Endothelial cell of umbilical vein (primary cell): ENCODE data around the gene NDUFA11. TPM values are rescaled to one million over a fixed set of nuclear protein-coding genes. Genes with fewer than 3 reads are reported as not detected.

Experiments
- BruUV-seq: library from RNA; stranded (reverse); fragments of 400-500 nt; replicated peaks from 2 replicates; lab custom pipeline; 2021; lab: Mats Ljungman, UMichigan
- CTCF ChIA-PET: fragments of 300-600, 350-600 bp; sonication (Branson Sonifier 250); formaldehyde crosslinking; loops from one replicate; lab custom pipeline; 2021; ENCODE audit warnings: antibody characterized with exemption, inconsistent platforms; lab: Charles Lee
- POLR2A ChIA-PET: fragments of 300-600, 350-600 bp; sonication (Branson Sonifier 250); formaldehyde crosslinking; loops from one replicate; lab custom pipeline; 2021; ENCODE audit warnings: antibody characterized with exemption, inconsistent platforms; lab: Charles Lee
- DNase-seq: peaks from one replicate; pipeline ENCODE4 v3.0.0-alpha.2; 2011; ENCODE audit warnings: low read depth, low spot score
- FAIRE-seq: peaks from 2 replicates; lab custom pipeline; 2011; peaks lifted over from hg19 to GRCh38; lab: Jason Lieb, UNC
- H2AFZ ChIP-seq: 2 replicates; pipeline ENCODE4 v1.6.0; 2012; ENCODE audit warnings: low read depth, low read length, control low read depth, inconsistent platforms
- H3K27ac ChIP-seq: 2 replicates; pipeline ENCODE4 v1.5.1; 2011; ENCODE audit warnings: low read depth, mild to moderate bottlenecking, control low read depth, low read length, moderate library complexity; ENCODE audit not compliant: insufficient read depth
- H3K27me3 ChIP-seq, 2 experiments: 2 replicates each; pipeline versions ENCODE4 v1.6.0 to v1.6.1; 2011; ENCODE audit warnings: low read length in 2 of 2, mixed read lengths in 1 of 2; ENCODE audit not compliant: control insufficient read depth in 2 of 2, insufficient read depth in 2 of 2
- H3K36me3 ChIP-seq, 2 experiments: 2 replicates in 1 of 2; 3 replicates in 1 of 2; pipeline ENCODE4 v1.5.1; 2011; ENCODE audit warnings: low read length in 2 of 2, mild to moderate bottlenecking in 1 of 2, moderate library complexity in 1 of 2; ENCODE audit not compliant: control insufficient read depth in 2 of 2, insufficient read depth in 2 of 2; ENCODE audit errors: extremely low read depth in 1 of 2
- H3K4me1 ChIP-seq: 3 replicates; pipeline ENCODE4 v1.5.1; 2011; ENCODE audit warnings: mild to moderate bottlenecking, low read length; ENCODE audit not compliant: control insufficient read depth, insufficient read depth; ENCODE audit errors: extremely low read depth
- H3K4me2 ChIP-seq: 2 replicates; pipeline ENCODE4 v1.6.1; 2011; ENCODE audit warnings: low read length, control low read depth, mixed read lengths; ENCODE audit not compliant: insufficient read depth
- H3K4me3 ChIP-seq, 3 experiments: fragments of 200-600 bp in 1 of 3; sonication (generic), shearing (Covaris generic) in 1 of 3; replicated peaks in 1 of 3; 2 replicates each; pipeline ENCODE4 v1.5.1; 2011 to 2016; ENCODE audit warnings: control low read depth in 3 of 3, low read length in 3 of 3, mild to moderate bottlenecking in 2 of 3, inconsistent platforms in 1 of 3, low read depth in 1 of 3, moderate library complexity in 1 of 3; ENCODE audit not compliant: insufficient read depth in 1 of 3
- H3K79me2 ChIP-seq: 2 replicates; pipeline ENCODE4 v1.6.0; 2012; ENCODE audit warnings: low read length, inconsistent platforms; ENCODE audit not compliant: control insufficient read depth, insufficient read depth
- H3K9ac ChIP-seq: replicated peaks from 2 replicates; pipeline ENCODE3; 2011; ENCODE audit warnings: low read length, control low read depth; ENCODE audit not compliant: insufficient read depth; ENCODE audit errors: extremely low read depth
- H3K9me1 ChIP-seq: replicated peaks from 3 replicates; pipeline ENCODE4 v1.6.0; 2011; ENCODE audit warnings: mild to moderate bottlenecking, low read length; ENCODE audit not compliant: control insufficient read depth, insufficient read depth; ENCODE audit errors: extremely low read depth
- H3K9me3 ChIP-seq: replicated peaks from 2 replicates; pipeline ENCODE4 v1.5.1; 2012; ENCODE audit warnings: low read length, inconsistent platforms; ENCODE audit not compliant: control insufficient read depth, insufficient read depth
- H4K20me1 ChIP-seq: replicated peaks from 2 replicates; pipeline ENCODE3; 2011; ENCODE audit warnings: mild to moderate bottlenecking, low read length; ENCODE audit not compliant: control insufficient read depth, insufficient read depth; ENCODE audit errors: extremely low read depth
- EZH2 ChIP-seq: IDR thresholded peaks from 2 replicates; pipeline ENCODE4 v1.6.1; 2012; ENCODE audit warnings: borderline replicate concordance, low read depth, mild to moderate bottlenecking, moderate library complexity, low read length, inconsistent platforms; ENCODE audit not compliant: severe bottlenecking
- FOS ChIP-seq: IDR thresholded peaks from 2 replicates; pipeline ENCODE4 v1.6.1; 2011; ENCODE audit warnings: mild to moderate bottlenecking, low read length, moderate library complexity, borderline replicate concordance; ENCODE audit not compliant: insufficient read depth
- GATA2 ChIP-seq: IDR thresholded peaks from 2 replicates; pipeline ENCODE4 v1.7.0; 2011; ENCODE audit warnings: low read depth, mild to moderate bottlenecking, moderate library complexity, mixed read lengths, low read length; ENCODE audit not compliant: insufficient read length, insufficient read depth
- JUN ChIP-seq: IDR thresholded peaks from 2 replicates; pipeline ENCODE4 v1.6.1; 2011; ENCODE audit warnings: borderline replicate concordance, low read depth; ENCODE audit not compliant: insufficient read length, insufficient read depth
- MYC ChIP-seq: IDR thresholded peaks from one replicate; pipeline ENCODE4 v1.6.1; 2011; ENCODE audit warnings: mild to moderate bottlenecking, low read depth, low read length
- POLR2A ChIP-seq: IDR thresholded peaks from 2 replicates; pipeline ENCODE4 v1.6.1; 2012; ENCODE audit warnings: low read depth, mild to moderate bottlenecking, control low read depth, low read length
- POLR2AphosphoS5 ChIP-seq: IDR thresholded peaks from 2 replicates; pipeline ENCODE4 v1.6.1; 2012; ENCODE audit warnings: low read depth, mild to moderate bottlenecking, control low read depth, low read length, moderate library complexity; ENCODE audit not compliant: insufficient read depth
- dilution Hi-C: fragments of 300-500 bp; cut with MboI; formaldehyde crosslinking; loops from one replicate; pipeline ENCODE4 v1.15.0; 2019; ENCODE audit warnings: low sequenced_read_pairs; ENCODE audit not compliant: extremely low pct_ligation_motif_present
- intact Hi-C: fragments of 100-400 bp; cut with micrococcal nuclease; formaldehyde crosslinking; loops from one replicate; pipeline ENCODE4 v1.10.0; 2022
- polyA plus RNA-seq, 4 experiments: library from polyadenylated mRNA; depleted of rRNA in 3 of 4; stranded (reverse) in 3 of 4; unstranded in 1 of 4; fragments of >200 nt; gene quantifications; 2 replicates each; pipeline versions ENCODE4 v1.2.1 to v1.2.3, GENCODE V29; 2011 to 2012; ENCODE audit warnings: missing spikeins in 1 of 4
- total RNA-seq: library from RNA; stranded (reverse); gene quantifications from 2 replicates; pipeline ENCODE4 v1.2.3, GENCODE V29; 2021
- TF ChIP-seq, protein P1 (sequence below): IDR thresholded peaks from 2 replicates; pipeline ENCODE4 v1.6.1; 2011; ENCODE audit not compliant: insufficient read depth, insufficient read length
- TF ChIP-seq, protein P2 (sequence below), 2 donors: IDR thresholded peaks; 1 replicate in 1 of 2; 2 replicates in 1 of 2; pipeline ENCODE4 v1.5.1; 2011; ENCODE audit warnings: low read length in 2 of 2, mild to moderate bottlenecking in 2 of 2, moderate library complexity in 2 of 2, control low read depth in 1 of 2, inconsistent platforms in 1 of 2, low read depth in 1 of 2; ENCODE audit not compliant: insufficient read depth in 1 of 2; ENCODE audit errors: extremely low read depth in 1 of 2

Gene NDUFA11
- total and polyA plus RNA-seq, 2 donors (not counting 3 experiments of a cell fraction or from before 2014, with no cell fraction given): 281 to 876 TPM

DNA sequence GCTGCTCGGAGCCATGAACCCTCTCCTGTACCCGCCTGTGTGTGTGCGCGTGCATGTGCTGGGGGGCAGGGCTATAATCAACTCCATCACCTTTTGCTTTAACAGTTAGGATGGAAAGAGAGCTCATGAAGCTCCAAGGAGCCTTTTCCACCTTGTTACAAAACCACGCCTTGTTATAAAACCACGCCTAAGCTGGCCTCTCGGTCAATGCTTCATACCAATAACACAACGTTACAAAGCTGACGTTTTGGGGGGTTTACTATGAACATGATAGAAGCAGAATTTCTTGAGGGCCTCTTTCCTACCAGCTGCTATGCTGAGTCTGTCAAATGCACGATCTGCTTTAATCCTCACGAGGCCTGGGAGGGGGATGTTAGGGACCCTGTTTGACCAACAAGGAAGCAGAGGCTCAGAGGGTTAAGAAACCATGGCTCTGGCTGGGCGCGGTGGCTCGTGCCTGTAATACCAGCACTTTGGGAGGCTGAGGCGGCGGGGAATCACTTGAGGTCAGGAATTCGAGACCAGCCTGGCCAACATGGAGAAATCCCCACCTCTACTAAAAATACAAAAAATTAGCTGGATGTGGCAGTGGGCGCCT is 22.3 kb upstream of the NDUFA11 start:
- Histone ChIP-seq H3K36me3 (peaks cover 9 to 67% of the 10 kb centered on the region in 2 experiments), H3K4me2 (no peak overlapping the region), H2AFZ (no peak overlapping the region), H3K4me3 (no peak overlapping the region), H3K4me1 (no peaks in the 10 kb centered on the region), H4K20me1 (no peaks in the 10 kb centered on the region), H3K27me3 (no peaks in the 10 kb centered on the region), H3K9me3 (no peaks in the 10 kb centered on the region), H3K9me1 (no peaks in the 10 kb centered on the region), H3K9ac (no peak overlapping the region), H3K79me2 (no peaks in the 10 kb centered on the region), H3K27ac (no peak overlapping the region)
- BruUV-seq: no TSS peak
- intact Hi-C loops (no loop called here), dilution Hi-C loops (no loop called here)
- POLR2A ChIA-PET: no interaction called here
- CTCF ChIA-PET: no interaction called here
- TF ChIP-seq EZH2: no peak
- TF ChIP-seq, protein P1, sequence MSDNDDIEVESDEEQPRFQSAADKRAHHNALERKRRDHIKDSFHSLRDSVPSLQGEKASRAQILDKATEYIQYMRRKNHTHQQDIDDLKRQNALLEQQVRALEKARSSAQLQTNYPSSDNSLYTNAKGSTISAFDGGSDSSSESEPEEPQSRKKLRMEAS: no peak
- TF ChIP-seq, protein P2, sequence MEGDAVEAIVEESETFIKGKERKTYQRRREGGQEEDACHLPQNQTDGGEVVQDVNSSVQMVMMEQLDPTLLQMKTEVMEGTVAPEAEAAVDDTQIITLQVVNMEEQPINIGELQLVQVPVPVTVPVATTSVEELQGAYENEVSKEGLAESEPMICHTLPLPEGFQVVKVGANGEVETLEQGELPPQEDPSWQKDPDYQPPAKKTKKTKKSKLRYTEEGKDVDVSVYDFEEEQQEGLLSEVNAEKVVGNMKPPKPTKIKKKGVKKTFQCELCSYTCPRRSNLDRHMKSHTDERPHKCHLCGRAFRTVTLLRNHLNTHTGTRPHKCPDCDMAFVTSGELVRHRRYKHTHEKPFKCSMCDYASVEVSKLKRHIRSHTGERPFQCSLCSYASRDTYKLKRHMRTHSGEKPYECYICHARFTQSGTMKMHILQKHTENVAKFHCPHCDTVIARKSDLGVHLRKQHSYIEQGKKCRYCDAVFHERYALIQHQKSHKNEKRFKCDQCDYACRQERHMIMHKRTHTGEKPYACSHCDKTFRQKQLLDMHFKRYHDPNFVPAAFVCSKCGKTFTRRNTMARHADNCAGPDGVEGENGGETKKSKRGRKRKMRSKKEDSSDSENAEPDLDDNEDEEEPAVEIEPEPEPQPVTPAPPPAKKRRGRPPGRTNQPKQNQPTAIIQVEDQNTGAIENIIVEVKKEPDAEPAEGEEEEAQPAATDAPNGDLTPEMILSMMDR (IDR thresholded peaks at IDR 0.05; ENCODE audit: extremely low read depth in 1 of 2, insufficient read depth in 1 of 2, low read depth in 1 of 2, low read length in 2 of 2): no peak
- TF ChIP-seq GATA2: no peak
- no peak for TF ChIP-seq FOS
- TF ChIP-seq POLR2A: no peak
- no peak for TF ChIP-seq MYC
- TF ChIP-seq POLR2AphosphoS5: no peak
- TF ChIP-seq JUN: no peak
- DNase-seq (no peak), FAIRE-seq (no peak)
